Activated B cell treated with CpG ODN at 0.5 μM for 24 hours (primary cell): ENCODE results near the gene CNN2. TPM values are rescaled to one million over a fixed set of nuclear protein-coding genes. Genes with fewer than 3 reads are reported as not detected.

Source experiments
- ATAC-seq: fragments of 200-7000 bp; cut with Tn5 transposase; one replicate; pipeline ENCODE4 v1.10.0; 2021; ENCODE audit warnings: low read depth, mild to moderate bottlenecking, moderate library complexity
- CTCF ChIA-PET: fragments of 350-600 bp; sonication (Branson Sonifier 250); formaldehyde crosslinking; loops from one replicate; lab custom pipeline; 2021; ENCODE audit warnings: antibody characterized with exemption; lab: Charles Lee
- POLR2A ChIA-PET: fragments of 350-600 bp; sonication (Branson Sonifier 250); formaldehyde crosslinking; loops from one replicate; lab custom pipeline; 2021; ENCODE audit warnings: antibody characterized with exemption; lab: Charles Lee
- DNase-seq: peaks from one replicate; pipeline ENCODE4 v3.0.0; 2022
- H3K27ac Mint-ChIP-seq: one replicate; pipeline ENCODE4 v1.8.0; 2020; ENCODE audit warnings: mixed read lengths
- H3K27me3 Mint-ChIP-seq: one replicate; pipeline ENCODE4 v1.8.0; 2021; ENCODE audit warnings: mixed read lengths
- H3K36me3 Mint-ChIP-seq: one replicate; pipeline ENCODE4 v1.8.0; 2021; ENCODE audit warnings: low read depth, mixed read lengths
- H3K4me1 Mint-ChIP-seq: one replicate; pipeline ENCODE4 v1.8.0; 2021; ENCODE audit warnings: mixed read lengths
- H3K4me3 Mint-ChIP-seq: one replicate; pipeline ENCODE4 v1.8.0; 2020; ENCODE audit warnings: mild to moderate bottlenecking, mixed read lengths
- H3K9me3 Mint-ChIP-seq: one replicate; pipeline ENCODE4 v1.8.0; 2020; ENCODE audit warnings: mixed read lengths
- CTCF ChIP-seq: fragments of 200-600 bp; IDR thresholded peaks from one replicate; pipeline ENCODE4 v1.8.0; 2022; ENCODE audit warnings: antibody characterized with exemption, mild to moderate bottlenecking
- intact Hi-C: fragments of 100-400 bp; cut with micrococcal nuclease; formaldehyde crosslinking; loops from one replicate; pipeline ENCODE4 v1.15.1; 2024
- total RNA-seq: library from RNA; stranded (reverse); gene quantifications from 2 replicates; pipeline ENCODE4 v1.2.3, GENCODE V29; 2022

Gene CNN2
- total RNA-seq, 1 donor from 2014 or later, result 352 TPM

GRCh38 chr19:1009041-1009980 lies 17.1 kb upstream of the CNN2 start:
- peaks cover 3% of the 10 kb centered on the region for H3K4me1 Mint-ChIP-seq
- ChIA-PET CTCF (no interaction called here), POLR2A (interaction anchor here (0.6 kb wide), 1 partner anchor 8 kb away, joined by 6 read pairs; no protein-coding TSS in a partner anchor)
- ATAC-seq, result no peak
- no peaks in the 10 kb centered on the region for H3K27me3 Mint-ChIP-seq
- intact Hi-C loops, result no loop called here
- H3K27ac Mint-ChIP-seq, result no peak overlapping the region
- DNase-seq, result no peak
- no peak for TF ChIP-seq CTCF
- no peak overlapping the region for H3K4me3 Mint-ChIP-seq
- peaks cover 33% of the 10 kb centered on the region for H3K36me3 Mint-ChIP-seq
- no peaks in the 10 kb centered on the region for H3K9me3 Mint-ChIP-seq

- ChIA-PET POLR2A (no interaction called here), CTCF (no interaction called here)
- peaks cover 3% of the 10 kb centered on the region for H3K4me1 Mint-ChIP-seq
- ATAC-seq, result no peak
- intact Hi-C loops, result no loop called here
- TF ChIP-seq CTCF, result no peak
- H3K9me3 Mint-ChIP-seq, result no peaks in the 10 kb centered on the region
- peaks cover 33% of the 10 kb centered on the region for H3K36me3 Mint-ChIP-seq
- H3K4me3 Mint-ChIP-seq, result no peak overlapping the region
- no peak overlapping the region for H3K27ac Mint-ChIP-seq
- no peaks in the 10 kb centered on the region for H3K27me3 Mint-ChIP-seq
- no peak for DNase-seq
Measured at GRCh38 chr19:1009981-1010538, 16.3 kb upstream of the CNN2 start.

GRCh38 chr19:1010586-1011510 lies 15.6 kb upstream of the CNN2 start:
- ChIA-PET POLR2A (no interaction called here), CTCF (no interaction called here)
- H3K4me3 Mint-ChIP-seq, result no peak overlapping the region
- no peak for ATAC-seq
- no peak for DNase-seq
- H3K36me3 Mint-ChIP-seq, result peaks cover 33% of the 10 kb centered on the region
- H3K27me3 Mint-ChIP-seq, result no peaks in the 10 kb centered on the region
- H3K4me1 Mint-ChIP-seq, result peaks cover 8% of the 10 kb centered on the region
- H3K27ac Mint-ChIP-seq, result no peak overlapping the region
- intact Hi-C loops, result no loop called here
- no peak for TF ChIP-seq CTCF
- H3K9me3 Mint-ChIP-seq, result no peaks in the 10 kb centered on the region

- Mint-ChIP-seq H3K27ac (no peak overlapping the region), H3K36me3 (peaks cover 29% of the 10 kb centered on the region), H3K27me3 (no peaks in the 10 kb centered on the region), H3K4me1 (peaks cover 17% of the 10 kb centered on the region), H3K9me3 (no peaks in the 10 kb centered on the region), H3K4me3 (no peak overlapping the region)
- DNase-seq (no peak), ATAC-seq (no peak)
- no peak for TF ChIP-seq CTCF
- ChIA-PET POLR2A (no interaction called here), CTCF (no interaction called here)
- intact Hi-C loops, result no loop called here
Measured at GRCh38 chr19:1011831-1012333, 14.5 kb upstream of the CNN2 start.
